K562 (cell line): ENCODE measurements around the gene MPND. TPM values are rescaled to one million over a fixed set of nuclear protein-coding genes. Genes with fewer than 3 reads are reported as not detected.
A peak's percentile ranks its signal among the peaks of the same experiment; 100 is the strongest.

Source experiments
- ATAC-seq: fragments of 200-7000 bp; cut with Tn5 transposase; 3 replicates; pipeline ENCODE4 v1.9.1; 2020; ENCODE audit warnings: moderate library complexity
- BruUV-seq: library from RNA; stranded (reverse); fragments of 400-500 nt; replicated peaks from 2 replicates; lab custom pipeline; 2021; lab: Mats Ljungman, UMichigan
- CTCF ChIA-PET: fragments of 300-600 bp; formaldehyde crosslinking; extraction: SDS; loops from one replicate; lab custom pipeline; 2021; ENCODE audit warnings: low intra/inter-chr PET ratio; lab: Yijun Ruan, JAX
- POLR2A ChIA-PET: fragments of 300-600, 350-650 bp; sonication (Branson Sonifier 250); formaldehyde crosslinking; extraction: SDS; loops from one replicate; lab custom pipeline; 2021; ENCODE audit warnings: antibody characterized with exemption, inconsistent platforms; lab: Yijun Ruan, JAX
- DNase-seq, 4 experiments: peaks; one replicate each; pipeline versions ENCODE4 v3.0.0 to v3.0.0-alpha.2; 2011 to 2018; ENCODE audit warnings: low spot score in 3 of 4, mixed read lengths in 3 of 4; ENCODE audit errors: extremely low read depth in 1 of 4
- FAIRE-seq: peaks from 2 replicates; lab custom pipeline; 2011; peaks lifted over from hg19 to GRCh38; lab: Jason Lieb, UNC
- H2AFZ ChIP-seq: 2 replicates; pipeline ENCODE4 v1.6.0; 2011; ENCODE audit warnings: low read depth, low read length, control low read depth, inconsistent platforms
- H3K27ac ChIP-seq: fragments of 200-600 bp; 3 replicates; pipeline ENCODE4 v1.8.0; 2011; ENCODE audit warnings: low read depth, mild to moderate bottlenecking, control low read depth, inconsistent platforms, low read length, moderate library complexity, mixed read lengths; ENCODE audit errors: extremely low read depth
- H3K27me3 ChIP-seq, 2 experiments: fragments of 300-600 bp in 1 of 2; 2 replicates in 1 of 2; 3 replicates in 1 of 2; pipeline versions ENCODE4 v1.6.0 to v1.8.0; 2011; ENCODE audit warnings: inconsistent platforms in 2 of 2, low read length in 2 of 2, mild to moderate bottlenecking in 1 of 2, mixed read lengths in 1 of 2, moderate library complexity in 1 of 2; ENCODE audit not compliant: control insufficient read depth in 2 of 2, insufficient read depth in 2 of 2
- H3K36me3 ChIP-seq: fragments of 300-600 bp; 3 replicates; pipeline ENCODE4 v1.8.0; 2011; ENCODE audit warnings: mild to moderate bottlenecking, low read length, inconsistent platforms; ENCODE audit not compliant: control insufficient read depth, insufficient read depth
- H3K4me1 ChIP-seq, 2 experiments: fragments of 200-600 bp in 1 of 2; replicated peaks in 1 of 2; 2 replicates in 1 of 2; 3 replicates in 1 of 2; pipeline versions ENCODE4 v1.5.1 to v1.8.0; 2011; ENCODE audit warnings: inconsistent platforms in 2 of 2, low read length in 2 of 2, mild to moderate bottlenecking in 1 of 2, mixed read lengths in 1 of 2, moderate library complexity in 1 of 2; ENCODE audit not compliant: control insufficient read depth in 2 of 2, insufficient read depth in 2 of 2
- H3K4me2 ChIP-seq: 2 replicates; pipeline ENCODE4 v1.6.1; 2011; ENCODE audit warnings: low read length, control low read depth, inconsistent platforms, mixed read lengths; ENCODE audit not compliant: insufficient read depth
- H3K4me3 ChIP-seq: fragments of 200-600 bp; sonication (generic), shearing (Covaris generic); 2 replicates; pipeline ENCODE4 v1.5.1; 2016; ENCODE audit warnings: control low read depth, inconsistent platforms
- H3K79me2 ChIP-seq: fragments of 200-600 bp; 3 replicates; pipeline ENCODE4 v1.8.0; 2011; ENCODE audit warnings: low read length, inconsistent platforms; ENCODE audit not compliant: control insufficient read depth, insufficient read depth
- H3K9ac ChIP-seq, 2 experiments: 2 replicates each; pipeline versions ENCODE4 v1.6.0 to v1.6.1; 2011; ENCODE audit warnings: low read depth in 2 of 2, low read length in 2 of 2, control low read depth in 1 of 2, inconsistent platforms in 1 of 2, mild to moderate bottlenecking in 1 of 2, mixed read lengths in 1 of 2; ENCODE audit not compliant: insufficient read depth in 1 of 2
- H3K9me1 ChIP-seq: one replicate; pipeline ENCODE4 v1.6.0; 2011; ENCODE audit warnings: inconsistent platforms, mild to moderate bottlenecking, low read length, moderate library complexity; ENCODE audit not compliant: control insufficient read depth, insufficient read depth
- H3K9me3 ChIP-seq: replicated peaks from 2 replicates; pipeline ENCODE4 v1.5.1; 2011; ENCODE audit warnings: low read depth, low read length, inconsistent platforms; ENCODE audit not compliant: control insufficient read depth, insufficient read depth
- H4K20me1 ChIP-seq: replicated peaks from 2 replicates; pipeline ENCODE4 v1.6.1; 2011; ENCODE audit warnings: low read length, inconsistent platforms, mixed read lengths; ENCODE audit not compliant: control insufficient read depth, insufficient read depth
- FOSL1 ChIP-seq: fragments of 200-800 bp; sonication (Bioruptor generic); conservative IDR thresholded peaks from 2 replicates; pipeline ENCODE4 v1.6.1; 2016; ENCODE audit warnings: missing genetic modification characterization, missing compliant biosample characterization
- FOXM1 ChIP-seq, 2 experiments: fragments of 450-650 bp in 1 of 2; sonication (generic) in 1 of 2; formaldehyde crosslinking in 1 of 2; IDR thresholded peaks; 2 replicates each; pipeline versions ENCODE4 v1.6.1 to v1.9.0; 2017 to 2022; ENCODE audit warnings: low read depth in 2 of 2, mild to moderate bottlenecking in 2 of 2, missing genetic modification reagents in 1 of 2, moderate library complexity in 1 of 2
- FOXP1 ChIP-seq: sonication (generic); formaldehyde crosslinking; IDR thresholded peaks from 2 replicates; pipeline ENCODE4 v1.8.0; 2022; ENCODE audit warnings: mild to moderate bottlenecking, missing genetic modification reagents
- KLF16 ChIP-seq: IDR thresholded peaks from 2 replicates; pipeline ENCODE4 v1.6.1; 2016; ENCODE audit warnings: antibody characterized with exemption
- MTA3 ChIP-seq: fragments of 450-650 bp; formaldehyde crosslinking; IDR thresholded peaks from 2 replicates; pipeline ENCODE4 v1.6.1; 2017; ENCODE audit warnings: mild to moderate bottlenecking, borderline replicate concordance
- POLR2G ChIP-seq: fragments of 200-400 bp; formaldehyde crosslinking; IDR thresholded peaks from 2 replicates; pipeline ENCODE4 v1.6.1; 2017; ENCODE audit warnings: low read depth, mild to moderate bottlenecking, antibody characterized with exemption, low read length, moderate library complexity
- POLR3A ChIP-seq: IDR thresholded peaks from 2 replicates; pipeline ENCODE4 v1.6.1; 2011; ENCODE audit warnings: borderline replicate concordance, mild to moderate bottlenecking, moderate library complexity; ENCODE audit not compliant: insufficient read length, insufficient read depth; ENCODE audit errors: extremely low read depth
- RFX5 ChIP-seq: IDR thresholded peaks from 2 replicates; pipeline ENCODE4 v1.6.1; 2011; ENCODE audit warnings: low read depth, mild to moderate bottlenecking, improper control_type of control experiment, low read length
- SMAD4 ChIP-seq: fragments of 250-450 bp; sonication (Bioruptor Pico); conservative IDR thresholded peaks from 2 replicates; pipeline ENCODE4 v1.8.0; 2021; ENCODE audit warnings: inconsistent platforms, mild to moderate bottlenecking, moderate library complexity
- TBP ChIP-seq: optimal IDR thresholded peaks from 2 replicates; pipeline ENCODE3; 2011; ENCODE audit warnings: low read depth, low read length, improper control_type of control experiment
- ZBTB7A ChIP-seq: IDR thresholded peaks from 2 replicates; pipeline ENCODE4 v1.6.1; 2011; ENCODE audit warnings: low read depth, mild to moderate bottlenecking, low read length, moderate library complexity, borderline replicate concordance; ENCODE audit not compliant: control insufficient read depth
- ZEB2 ChIP-seq: fragments of 450-650 bp; IDR thresholded peaks from 2 replicates; pipeline ENCODE4 v1.6.1; 2016
- ZNF134 ChIP-seq: fragments of 250-450 bp; sonication (Bioruptor Pico); conservative IDR thresholded peaks from 2 replicates; pipeline ENCODE4 v1.4.0; 2020
- WGBS: fragments of 100-300 bp; shearing (Covaris generic); methylation state at CpG from one replicate; pipeline ENCODE4 v1.1.6; 2016; ENCODE audit warnings: low coverage, mixed read lengths; ENCODE audit not compliant: insufficient coverage; ENCODE audit errors: missing lambda C conversion rate; 5-methylcytosine and 5-hydroxymethylcytosine counted together
- in situ Hi-C: fragments of 300-500 bp; cut with MboI; formaldehyde crosslinking; loops from 4 replicates; pipeline ENCODE4 v1.15.0; 2018; ENCODE audit warnings: inconsistent platforms, mixed read lengths
- intact Hi-C: fragments of 100-400 bp; cut with micrococcal nuclease; formaldehyde crosslinking; loops from 2 replicates; pipeline ENCODE4 v1.14.2; 2022
- polyA plus RNA-seq, 8 experiments: library from polyadenylated mRNA; depleted of rRNA in 4 of 8; stranded (reverse) in 5 of 8; unstranded in 3 of 8; fragments of >200 nt; fragmentation: Nextera tagmentation in 2 of 8; fragmentation: Illumina TruSeq in 1 of 8; extraction: Ambion mirVana in 2 of 8; extraction: Trizol in 1 of 8; gene quantifications; 2 replicates each; pipeline versions ENCODE4 v1.2.1 to v1.2.3, GENCODE V29; 2011 to 2014; ENCODE audit warnings: inconsistent platforms in 1 of 8, missing spikeins in 1 of 8
- total RNA-seq, 7 experiments: library from RNA; depleted of rRNA in 6 of 7; stranded (reverse); fragments of >200 nt in 6 of 7; fragmentation: Illumina TruSeq in 2 of 7; extraction: Trizol in 2 of 7; gene quantifications; 2 replicates each; pipeline versions ENCODE4 v1.2.1 to v1.2.3, GENCODE V29; 2011 to 2021; ENCODE audit warnings: low replicate concordance in 1 of 7

Gene MPND
- total and polyA plus RNA-seq, 9 of the 15 experiments (the other 6 are each of a cell fraction or from before 2014, with no cell fraction given), result 0.25 to 14.0 (median 3.9) TPM

DNA sequence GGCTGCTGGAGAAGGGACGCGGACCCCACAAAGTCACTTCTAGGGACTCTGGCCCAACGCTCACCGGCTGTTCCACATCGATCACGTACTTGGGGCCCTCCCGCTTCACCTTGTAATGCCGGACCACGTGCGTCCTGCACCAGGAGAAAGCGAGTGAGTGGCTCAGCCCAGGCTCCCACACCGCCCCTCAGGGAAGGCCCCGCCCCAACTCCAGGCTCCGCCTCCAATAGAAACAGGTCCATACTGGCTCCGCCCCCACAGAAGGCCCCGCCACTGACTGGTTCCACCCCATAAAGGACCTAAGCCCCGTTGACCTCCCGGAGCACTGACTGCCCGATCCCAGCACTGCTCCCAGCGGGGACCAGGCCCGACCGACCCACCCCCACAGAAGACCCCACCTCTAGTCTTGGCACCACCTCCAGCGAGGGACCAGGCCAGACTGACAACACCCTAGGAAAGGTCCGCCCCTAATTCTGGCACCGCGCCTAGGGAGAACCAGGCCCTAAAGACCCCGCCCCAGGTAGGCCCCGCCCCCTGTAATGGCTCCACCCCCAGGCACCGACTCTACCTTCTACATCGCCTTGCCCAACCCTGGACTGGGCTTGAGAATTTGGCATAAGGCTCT, 16.0 kb upstream of the MPND start:
- no TSS peak for BruUV-seq
- H3K36me3 ChIP-seq, result peaks cover 4% of the 10 kb centered on the region
- H3K9me1 ChIP-seq, result no peaks in the 10 kb centered on the region
- H3K4me1 ChIP-seq, result peaks cover 2 to 54% of the 10 kb centered on the region in 2 experiments; a peak in 3 of 5 replicates
- H3K27ac ChIP-seq, result peak overlapping the region; percentile 72
- in situ Hi-C loops (no loop called here), intact Hi-C loops (no loop called here)
- under 1% methylated on average over 23 of the region's 30 CpGs for WGBS
- peak overlapping the region; percentile 54 for H3K4me3 ChIP-seq
- H3K27me3 ChIP-seq, result no peaks in the 10 kb centered on the region; a peak in 1 of 5 replicates
- peak overlapping the region; percentile 66 to 94 for H3K9ac ChIP-seq
- ChIA-PET POLR2A (interaction anchor here (0.7 to 0.9 kb wide), 3 partner anchors 10 to 48 kb away, joined by 3 to 6 read pairs (median 6); partner anchors contain the start of gene MPND), CTCF (no interaction called here)
- no peaks in the 10 kb centered on the region for H3K9me3 ChIP-seq
- ATAC-seq, result peak; percentile 87
- peak overlapping the region; percentile 93 for H3K4me2 ChIP-seq
- peak; percentile 90 to 97 (median 92) for DNase-seq
- peaks cover 19% of the 10 kb centered on the region for H3K79me2 ChIP-seq
- H2AFZ ChIP-seq, result peak overlapping the region; percentile 95
- peak; percentile 98 for FAIRE-seq
- peaks cover 7% of the 10 kb centered on the region; the same call in 1 of the 2 replicates for H4K20me1 ChIP-seq
- TF ChIP-seq FOXM1 (IDR thresholded peaks at IDR 0.05; ENCODE audit: low read depth), result no peak
- peak; percentile 72; the same call in 1 of the 2 replicates for TF ChIP-seq FOXM1 (CRISPR knock-in tag; IDR thresholded peaks at IDR 0.05; ENCODE audit: low read depth)
- no peak for TF ChIP-seq KLF16
- 0 out of 2 replicates have a peak, but pooled peaks have one; percentile 18 for TF ChIP-seq FOSL1 (tag)
- 0 out of 2 replicates have a peak, but pooled peaks have one; percentile 13 for TF ChIP-seq MTA3
- TF ChIP-seq POLR2G, result peak; percentile 88
- no peak for TF ChIP-seq POLR3A
- TF ChIP-seq ZNF134 (CRISPR knock-in tag), result no peak
- peak; percentile 35 for TF ChIP-seq ZBTB7A
- no peak for TF ChIP-seq RFX5
- TF ChIP-seq TBP, result peak; percentile 81
- TF ChIP-seq ZEB2, result 0 out of 2 replicates have a peak, but pooled peaks have one; percentile 38
- 0 out of 2 replicates have a peak, but pooled peaks have one; percentile 13 for TF ChIP-seq SMAD4 (CRISPR knock-in tag)
- peak; percentile 75 for TF ChIP-seq FOXP1 (CRISPR knock-in tag)
